Panc1 (cell line): ENCODE results near the gene CPLX3. TPM values are rescaled to one million over a fixed set of nuclear protein-coding genes. Genes with fewer than 3 reads are reported as not detected.

Experiments
- ATAC-seq: fragments of 200-7000 bp; cut with Tn5 transposase; 2 replicates; pipeline ENCODE4 v1.9.1; 2020; ENCODE audit warnings: mild to moderate bottlenecking, moderate library complexity
- BruUV-seq: library from RNA; stranded (reverse); fragments of 400-500 nt; replicated peaks from 2 replicates; lab custom pipeline; 2021; lab: Mats Ljungman, UMichigan
- CTCF ChIA-PET: fragments of 300-600 bp; sonication (Branson Sonifier 250); formaldehyde crosslinking; loops from one replicate; lab custom pipeline; 2022; ENCODE audit warnings: antibody characterized with exemption; lab: Charles Lee
- POLR2A ChIA-PET: fragments of 300-600 bp; sonication (Branson Sonifier 250); formaldehyde crosslinking; loops from one replicate; lab custom pipeline; 2022; ENCODE audit warnings: antibody characterized with exemption; lab: Charles Lee
- DNase-seq: peaks from one replicate; pipeline ENCODE4 v3.0.0-alpha.2; 2010; ENCODE audit warnings: low read depth, low spot score
- H3K27ac ChIP-seq: 2 replicates; pipeline ENCODE4 v1.5.1; 2011; ENCODE audit warnings: mild to moderate bottlenecking, low read length, inconsistent platforms
- H3K27me3 ChIP-seq: fragments of 200-500 bp; sonication (Bioruptor generic); 2 replicates; pipeline ENCODE4 v1.6.0; 2014; ENCODE audit warnings: low read length, inconsistent platforms; ENCODE audit not compliant: control insufficient read depth, insufficient read depth
- H3K36me3 ChIP-seq: fragments of 200-500 bp; sonication (Bioruptor generic); 2 replicates; pipeline ENCODE4 v1.5.1; 2014; ENCODE audit warnings: inconsistent platforms, mild to moderate bottlenecking, low read length, moderate library complexity; ENCODE audit not compliant: control insufficient read depth, insufficient read depth
- H3K4me1 ChIP-seq: 2 replicates; pipeline ENCODE4 v1.5.1; 2011; ENCODE audit warnings: inconsistent platforms, mild to moderate bottlenecking, low read length, moderate library complexity; ENCODE audit not compliant: control insufficient read depth, insufficient read depth
- H3K4me3 ChIP-seq, 2 experiments: 2 replicates each; pipeline ENCODE4 v1.5.1; 2011 to 2012; ENCODE audit warnings: low read depth in 2 of 2, low read length in 2 of 2, mild to moderate bottlenecking in 2 of 2, inconsistent platforms in 1 of 2, moderate library complexity in 1 of 2
- H3K9me3 ChIP-seq: fragments of 200-500 bp; sonication (Bioruptor generic); 2 replicates; pipeline ENCODE4 v1.5.1; 2014; ENCODE audit warnings: low read depth, mild to moderate bottlenecking, inconsistent platforms, low read length, moderate library complexity; ENCODE audit not compliant: control insufficient read depth, insufficient read depth
- CTCF ChIP-seq: fragments of 450-650 bp; IDR thresholded peaks from 2 replicates; pipeline ENCODE4 v1.5.1; 2017; ENCODE audit warnings: mild to moderate bottlenecking
- POLR2AphosphoS5 ChIP-seq: IDR thresholded peaks from 2 replicates; pipeline ENCODE4 v1.6.1; 2012; ENCODE audit warnings: mild to moderate bottlenecking, low read depth, low read length, moderate library complexity
- REST ChIP-seq, 2 experiments: IDR thresholded peaks; 2 replicates each; pipeline ENCODE4 v1.6.1; 2011 to 2012; ENCODE audit warnings: low read depth in 2 of 2, control low read depth in 1 of 2, low read length in 1 of 2, mild to moderate bottlenecking in 1 of 2, moderate library complexity in 1 of 2; ENCODE audit not compliant: insufficient read depth in 1 of 2
- SIN3A ChIP-seq: IDR thresholded peaks from 2 replicates; pipeline ENCODE4 v1.6.1; 2012; ENCODE audit warnings: low read depth, mild to moderate bottlenecking, low read length, moderate library complexity, borderline replicate concordance; ENCODE audit not compliant: insufficient read depth
- TCF7L2 ChIP-seq: IDR thresholded peaks from 2 replicates; pipeline ENCODE4 v1.6.1; 2011; ENCODE audit warnings: mild to moderate bottlenecking, low read depth, low read length, inconsistent platforms
- in situ Hi-C: cut with HindIII; loops from 2 replicates; pipeline ENCODE4 v1.10.0; 2016; ENCODE audit warnings: low sequenced_read_pairs, low pct_unique_long_range_greater_than_20kb
- intact Hi-C: fragments of 100-400 bp; cut with micrococcal nuclease; formaldehyde crosslinking; loops from one replicate; pipeline ENCODE4 v1.10.0; 2022; ENCODE audit not compliant: unreplicated experiment
- total RNA-seq: library from RNA; stranded (reverse); gene quantifications from one replicate; pipeline ENCODE4 v1.2.1, GENCODE V29; 2021; ENCODE audit not compliant: unreplicated experiment

Gene CPLX3
- total RNA-seq, 1 experiment from 2014 or later: not detected

- Histone ChIP-seq H3K36me3 (no peaks in the 10 kb centered on the region; the same call in 1 of the 2 replicates), H3K27ac (no peak overlapping the region), H3K4me1 (no peaks in the 10 kb centered on the region; the same call in 1 of the 2 replicates), H3K27me3 (no peaks in the 10 kb centered on the region), H3K4me3 (no peak overlapping the region), H3K9me3 (no peaks in the 10 kb centered on the region)
- DNase-seq (no peak), ATAC-seq (no peak)
- CTCF ChIA-PET: interaction anchor here (0.5 to 0.6 kb wide), 2 partner anchors 33 to 62 kb away, joined by 3 to 5 read pairs; no protein-coding TSS in a partner anchor
- BruUV-seq: no TSS peak
- POLR2A ChIA-PET: interaction anchor here (0.6 to 0.7 kb wide), 2 partner anchors 13 to 28 kb away, joined by 5 to 6 read pairs; no protein-coding TSS in a partner anchor
- TF ChIP-seq SIN3A: no peak
- TF ChIP-seq POLR2AphosphoS5: no peak
- no peak for TF ChIP-seq TCF7L2
- TF ChIP-seq REST (IDR thresholded peaks at IDR 0.05; ENCODE audit: insufficient read depth in 1 of 2, low read depth in 2 of 2, low read length in 1 of 2): no peak
- no peak for TF ChIP-seq CTCF
- intact Hi-C loops (loop anchor here (10.0 kb wide), 1 partner anchor 59 kb away; no protein-coding TSS in a partner anchor), in situ Hi-C loops (no loop called here)
Observed at GRCh38 chr15:74833376-74834107, 7.1 kb downstream of the CPLX3 start.

GRCh38 chr15:74835312-74835823 is 8.9 kb downstream of the CPLX3 start:
- CTCF ChIA-PET: interaction anchor here (0.5 to 0.7 kb wide), 4 partner anchors 9 to 393 kb away, joined by 3 to 7 read pairs (median 3); partner anchors contain the start of gene RPP25

More at GRCh38 chr15:74835312-74835823, 8.9 kb downstream of the CPLX3 start:
- DNase-seq (no peak), ATAC-seq (peak; percentile 76)
- Histone ChIP-seq H3K4me3 (no peak overlapping the region), H3K4me1 (no peaks in the 10 kb centered on the region; the same call in 1 of the 2 replicates), H3K27ac (no peak overlapping the region), H3K27me3 (no peaks in the 10 kb centered on the region), H3K36me3 (no peaks in the 10 kb centered on the region; the same call in 1 of the 2 replicates), H3K9me3 (no peaks in the 10 kb centered on the region)
- BruUV-seq: no TSS peak
- intact Hi-C loops: loop anchor here (10.0 kb wide), 1 partner anchor 61 kb away; no protein-coding TSS in a partner anchor
- POLR2A ChIA-PET: no interaction called here
- TF ChIP-seq CTCF (peak; percentile 94), TCF7L2 (no peak)
- in situ Hi-C loops: no loop called here
